Activated T-cell treated with anti-CD3 and anti-CD28 coated beads for 48 hours (primary cell): Measurements from ENCODE around the gene MROH2A.

Experiments
- DNase-seq: peaks from one replicate; pipeline ENCODE4 v3.0.0-alpha.2; 2020; ENCODE audit warnings: low read depth

The MROH2A gene

DNA sequence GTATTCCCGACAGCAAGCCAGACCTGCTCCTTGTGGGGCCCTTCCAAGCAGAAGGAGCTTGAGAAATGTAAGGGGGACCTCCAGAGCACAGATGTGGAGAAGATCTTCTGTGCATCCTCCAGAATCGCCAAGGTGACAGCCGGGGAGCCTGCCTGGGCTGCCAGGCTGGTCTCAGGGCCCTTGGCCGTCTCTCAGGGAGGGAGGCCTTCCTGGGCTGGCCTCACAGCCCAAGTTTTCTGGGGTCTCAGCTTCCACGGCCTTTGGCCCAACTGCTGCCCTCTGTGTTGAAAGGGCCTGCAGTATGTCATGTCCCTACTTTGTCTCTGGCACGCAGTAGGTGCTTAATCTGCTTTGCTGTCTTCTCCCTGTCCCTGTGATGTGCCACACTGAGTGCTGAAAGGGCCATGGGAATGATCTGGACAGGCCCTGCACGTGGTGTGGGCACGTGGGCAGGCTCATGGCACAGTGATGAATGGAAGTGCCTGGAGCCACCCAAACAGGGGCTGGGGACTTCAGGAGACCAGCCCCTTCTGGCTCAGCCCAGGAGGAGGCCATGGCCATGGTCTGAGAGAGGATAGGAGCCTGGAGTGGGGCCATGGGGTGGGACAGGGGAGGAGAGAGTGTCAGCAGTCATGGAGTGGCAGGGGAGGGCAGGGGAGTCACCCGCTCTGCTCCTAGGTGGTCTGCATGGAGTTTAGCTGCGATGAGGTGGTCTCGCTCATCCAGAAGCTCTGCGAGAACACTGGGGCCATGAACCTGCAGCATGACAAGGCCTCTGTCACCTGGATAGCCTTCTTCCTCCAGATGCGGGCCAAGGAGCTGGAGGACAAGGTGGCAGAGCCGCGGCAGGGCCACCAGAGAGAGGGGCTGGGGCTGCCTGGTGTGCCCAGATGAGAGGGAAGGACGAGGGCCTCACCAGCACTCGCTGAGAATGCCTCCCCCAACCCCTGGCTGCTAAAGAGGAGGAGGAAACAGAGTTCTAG, 40.8 kb downstream of the MROH2A start:
- no peak for DNase-seq

DNA sequence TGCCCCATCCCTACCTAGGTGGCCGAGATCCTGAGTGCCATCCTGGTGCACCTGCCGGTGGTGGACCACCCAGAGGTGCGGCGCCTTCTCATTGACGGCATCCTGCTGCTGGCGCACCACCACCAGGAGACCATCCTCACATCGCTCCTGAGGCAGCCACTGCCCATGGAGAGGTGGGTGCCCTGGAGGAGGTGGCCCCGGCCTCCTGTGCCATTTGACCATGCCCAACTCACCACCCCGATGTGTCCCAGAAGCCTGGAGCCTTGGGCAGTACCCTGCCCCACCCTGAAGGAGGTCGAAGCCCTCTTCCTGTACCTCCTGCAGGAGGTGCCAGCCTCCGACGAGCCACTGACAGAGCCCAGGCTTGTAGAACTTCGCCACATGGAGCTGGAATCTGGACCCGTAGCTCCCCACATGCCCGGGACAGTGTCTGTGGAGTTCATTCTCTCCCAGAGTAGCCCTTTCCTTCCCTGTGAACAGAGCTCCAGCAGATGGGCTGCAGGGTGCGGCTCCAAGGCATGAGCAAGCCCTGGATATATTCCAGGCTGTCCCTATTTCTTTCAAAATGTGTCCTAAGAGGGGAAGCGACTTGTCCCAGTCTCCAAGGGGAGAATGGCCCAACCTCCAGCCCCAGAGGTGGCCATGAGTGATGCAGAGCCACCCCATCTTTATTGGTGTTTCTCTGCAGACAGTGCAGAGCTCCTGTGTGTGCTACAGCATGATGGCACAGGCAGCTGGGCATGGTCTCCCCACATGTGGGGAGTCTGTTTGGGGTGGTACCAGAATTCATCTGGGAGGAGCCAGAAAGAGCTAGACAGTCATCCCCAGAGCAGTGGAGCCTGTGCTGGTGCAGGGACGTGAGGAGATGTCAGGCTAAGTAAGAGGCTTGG, 42.0 kb downstream of the MROH2A start:
- no peak for DNase-seq

DNA sequence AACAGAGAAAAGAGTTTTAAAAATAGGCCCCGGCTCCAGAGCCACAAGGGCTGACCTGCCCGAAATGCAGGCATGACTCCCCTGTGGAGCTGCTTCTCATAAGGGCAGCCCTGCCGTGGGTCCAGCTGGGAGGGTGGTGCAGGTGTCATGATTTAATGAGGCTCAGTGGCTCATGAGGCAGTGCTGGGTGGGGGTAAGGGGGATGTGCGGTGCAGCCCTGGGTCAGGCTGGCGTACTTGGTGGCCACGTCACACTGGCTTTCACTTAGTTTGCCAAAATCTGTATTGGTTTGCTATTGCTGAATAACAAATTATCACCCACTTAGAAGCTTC, 42.6 kb downstream of the MROH2A start:
- DNase-seq, result no peak

DNA sequence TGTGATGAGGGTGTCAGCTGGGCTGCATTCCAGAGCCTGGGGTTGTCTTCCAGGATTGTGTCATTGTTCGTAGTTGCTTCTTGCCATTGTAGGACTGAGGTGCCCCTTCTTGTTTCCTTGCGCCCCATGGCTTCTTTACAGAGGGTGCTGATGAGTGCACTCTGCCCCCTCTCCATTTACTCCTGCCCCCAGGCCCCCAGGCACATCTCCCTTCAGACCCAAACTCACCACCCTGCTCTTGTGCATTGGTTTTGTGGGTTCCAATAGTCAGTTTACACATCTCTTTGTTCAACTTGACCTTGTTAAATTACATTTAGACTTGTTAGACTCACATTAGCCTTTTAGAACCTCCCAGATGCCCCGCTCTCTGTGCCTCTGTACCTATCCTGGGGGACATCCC, 43.1 kb downstream of the MROH2A start:
- no peak for DNase-seq

DNA sequence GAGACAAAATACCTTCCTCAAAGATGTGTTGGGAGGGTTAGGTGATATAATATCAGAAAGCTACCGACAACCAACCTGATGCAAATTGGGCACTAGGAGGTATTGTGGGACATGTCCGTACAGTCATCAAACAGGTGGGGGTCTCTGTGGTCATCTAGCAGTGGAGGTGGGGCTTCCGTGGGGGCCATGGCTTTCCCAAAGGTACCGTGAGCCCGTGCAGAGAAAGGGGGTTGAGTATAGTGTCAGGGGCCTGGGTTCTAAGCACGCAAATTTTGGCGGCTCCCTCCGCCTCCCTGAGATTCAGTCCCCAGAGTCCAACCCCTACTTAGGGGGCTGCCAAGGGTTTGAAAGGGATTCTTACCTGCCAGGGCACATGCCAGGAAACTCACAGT, 43.6 kb downstream of the MROH2A start:
- DNase-seq, result no peak

DNA sequence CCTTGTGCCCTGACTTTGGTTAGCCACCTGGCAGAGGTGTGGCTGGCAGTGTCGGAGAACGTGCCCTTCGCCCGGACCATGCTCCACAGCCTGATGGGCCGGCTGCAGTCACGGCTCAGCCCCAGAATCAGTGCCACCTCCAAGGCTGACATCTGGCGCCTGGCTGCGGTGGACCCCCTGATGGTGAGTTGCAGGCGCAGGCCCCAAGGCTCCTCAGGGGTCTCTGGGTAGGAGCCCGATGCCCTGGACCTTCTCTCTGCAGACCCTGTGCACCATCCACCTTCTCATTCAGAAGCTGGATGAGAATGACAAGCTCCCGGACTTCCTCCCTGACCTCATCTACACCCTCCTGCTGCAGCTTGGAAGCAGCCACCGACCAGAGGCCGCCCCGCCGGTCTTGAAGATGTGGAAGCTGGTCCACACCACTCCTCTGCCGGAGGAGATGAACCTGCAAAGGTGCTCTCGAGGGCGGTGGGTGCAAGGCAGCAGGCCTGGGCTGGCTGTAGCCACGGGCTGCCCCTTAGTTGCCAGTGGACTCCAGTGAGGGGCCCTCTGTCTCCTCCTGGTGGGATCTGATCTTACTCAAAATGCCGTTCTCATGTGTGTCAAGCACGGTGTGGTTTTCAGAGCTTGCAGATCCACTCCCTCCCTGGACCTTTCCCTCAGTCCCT, 44.1 kb downstream of the MROH2A start:
- no peak for DNase-seq

DNA sequence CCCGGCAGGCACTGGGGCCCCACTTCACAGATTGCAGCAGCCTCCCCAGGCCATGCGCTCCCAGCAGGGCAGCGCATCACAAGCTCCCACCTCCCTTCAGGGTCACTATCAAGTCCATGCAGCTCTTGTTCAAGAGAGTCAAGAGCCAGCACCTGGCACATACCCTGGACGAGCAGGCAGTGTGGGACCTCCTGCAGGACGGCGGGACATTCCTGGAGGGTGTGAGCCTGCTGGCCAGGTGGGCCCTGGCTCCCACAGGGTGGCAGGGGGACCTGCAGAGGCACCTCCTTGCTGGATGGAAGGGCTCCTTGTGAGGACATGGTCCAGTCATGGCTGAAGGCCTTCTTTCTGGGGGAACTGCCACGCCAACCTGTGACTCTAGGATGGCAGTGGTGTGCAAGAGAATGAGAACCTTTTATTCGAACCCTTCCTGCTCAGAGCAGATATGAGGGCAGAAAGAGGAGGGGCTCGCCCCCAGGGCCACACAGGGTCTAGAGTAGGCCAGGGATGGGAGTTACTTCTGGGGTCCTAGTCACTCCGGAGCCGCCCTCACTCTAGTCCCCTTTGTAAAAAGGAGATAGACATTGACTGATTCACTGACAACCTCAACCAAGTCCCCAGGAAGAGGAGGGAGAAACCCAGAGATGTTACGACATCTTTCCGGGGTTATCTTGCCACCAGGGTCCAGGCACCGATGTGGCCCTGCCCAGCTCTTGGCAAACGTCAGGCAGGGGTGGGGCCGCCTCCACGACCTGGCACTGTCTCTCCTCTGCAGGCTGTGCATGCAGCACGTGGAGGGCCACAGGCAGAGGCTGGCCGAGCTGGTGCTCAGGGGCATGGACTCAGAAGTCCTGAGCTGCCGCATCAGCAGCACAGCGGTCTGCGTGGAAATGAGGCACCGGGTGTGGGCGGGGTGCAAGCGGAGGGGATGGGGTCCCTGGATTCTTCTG, 44.9 kb downstream of the MROH2A start:
- no peak for DNase-seq

DNA sequence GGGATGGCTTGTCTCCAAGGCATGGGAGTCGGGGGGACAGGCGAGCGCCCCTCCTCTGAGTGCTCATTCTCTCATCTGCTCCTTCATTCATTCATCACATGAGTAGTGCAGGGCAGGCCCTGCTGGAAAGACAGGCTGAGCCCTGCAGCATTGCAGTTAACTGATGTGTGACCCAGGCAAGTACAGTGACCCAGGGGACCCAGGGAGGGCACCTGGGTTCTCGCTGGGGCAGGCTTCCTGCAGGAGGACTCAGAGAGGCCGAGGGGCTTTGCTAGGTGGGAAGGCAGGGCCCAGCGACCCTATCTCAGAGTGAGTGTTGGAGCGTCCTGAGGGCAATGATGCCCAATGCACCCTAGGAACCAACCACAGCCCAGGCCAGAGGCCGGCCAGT, 45.6 kb downstream of the MROH2A start:
- no peak for DNase-seq

DNA sequence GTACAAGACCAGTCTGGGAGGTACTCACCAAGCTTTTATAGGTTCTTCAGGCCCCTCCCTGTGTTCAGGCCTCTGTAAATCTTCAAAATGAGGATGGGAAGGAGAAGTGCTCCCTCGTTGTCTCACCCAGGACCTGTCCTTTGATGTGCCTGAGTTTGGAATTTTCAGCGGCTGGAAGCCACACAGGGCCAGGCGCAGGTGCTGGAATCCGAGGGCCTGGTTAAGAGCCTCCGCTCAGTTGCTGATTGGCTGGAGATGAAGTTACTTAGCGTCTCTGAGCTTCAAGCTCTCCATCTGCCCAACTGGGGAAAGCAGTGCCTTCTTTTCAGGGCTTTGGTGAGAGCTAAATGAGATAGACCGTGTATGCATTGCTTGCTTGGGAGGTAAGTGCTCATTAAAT, 46.2 kb downstream of the MROH2A start:
- no peak for DNase-seq

DNA sequence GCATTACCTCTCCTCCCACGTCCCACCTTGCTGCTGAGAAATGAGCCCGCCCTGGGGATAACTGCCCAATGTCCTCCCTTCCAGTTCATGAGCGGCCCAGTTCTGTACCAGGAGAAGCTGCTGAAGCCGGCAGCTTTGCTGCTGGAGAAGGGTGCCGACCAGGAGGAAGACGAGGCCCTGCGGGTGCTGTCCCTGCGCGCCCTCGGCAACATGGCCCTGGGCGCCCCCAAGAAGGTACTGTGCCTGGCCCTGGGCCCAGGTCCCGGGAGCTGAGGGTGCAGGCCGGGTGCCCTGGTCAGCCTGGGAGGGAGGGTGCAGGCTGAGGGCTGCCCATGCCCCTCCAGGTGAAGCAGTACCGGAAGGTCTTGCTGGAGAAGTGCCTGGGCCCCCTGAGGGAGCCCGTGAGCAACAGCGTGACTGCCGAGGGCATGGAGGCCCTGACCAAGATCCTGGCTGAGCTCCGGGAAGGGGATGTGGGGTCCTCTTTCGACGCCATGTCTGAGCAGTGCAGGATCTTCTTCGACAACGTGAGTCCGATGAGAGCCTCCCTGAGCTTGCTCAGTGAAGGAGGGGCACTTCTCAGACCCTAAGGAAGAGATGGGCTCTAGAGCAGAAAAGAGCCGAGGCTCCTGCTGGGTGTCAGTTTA, 50.5 kb downstream of the MROH2A start:
- no peak for DNase-seq

DNA sequence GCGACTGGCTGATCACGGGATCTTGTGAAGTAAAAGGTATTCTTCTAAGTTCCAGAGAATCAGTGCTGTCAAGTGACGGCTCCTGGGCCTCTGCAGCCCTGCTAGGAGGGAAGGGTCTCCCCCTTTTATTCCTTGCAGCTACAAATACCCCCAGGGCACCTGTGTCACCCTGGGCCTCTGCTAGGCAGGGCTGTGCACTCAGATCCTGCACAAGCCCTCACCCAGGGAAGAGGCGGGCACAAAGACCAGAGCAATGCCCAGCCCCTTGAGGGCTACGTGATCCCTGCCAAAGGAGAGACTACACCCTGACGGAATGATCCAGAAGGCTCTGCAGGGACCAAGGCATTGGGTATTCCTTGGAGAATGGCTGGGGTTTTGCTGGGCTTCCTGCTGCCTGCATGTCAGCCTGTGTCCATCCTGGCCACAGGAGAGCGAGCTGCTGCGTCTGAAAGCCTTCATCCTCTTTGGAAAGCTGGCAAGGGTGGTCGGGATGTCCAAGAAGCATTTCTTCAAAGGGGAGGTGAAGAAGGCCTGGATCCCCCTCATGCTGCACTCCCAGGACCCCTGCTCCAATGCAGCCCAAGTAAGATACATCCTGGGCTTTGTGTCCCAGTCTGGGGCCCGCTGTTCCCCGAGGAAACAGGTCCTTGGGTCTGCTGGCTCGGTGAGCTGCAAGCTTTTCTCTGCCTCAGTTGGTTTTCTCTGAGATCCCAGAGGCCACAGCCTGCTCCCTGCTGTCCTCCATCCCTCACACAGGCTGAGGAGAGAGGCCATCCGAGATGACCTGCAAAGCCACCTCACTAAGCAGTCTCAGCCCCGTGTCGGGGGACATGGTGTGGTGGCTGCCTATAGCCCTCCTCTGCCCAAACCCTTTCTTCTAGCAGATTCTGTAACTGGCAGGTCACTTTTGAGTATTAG, 51.3 kb downstream of the MROH2A start:
- DNase-seq, result no peak

DNA sequence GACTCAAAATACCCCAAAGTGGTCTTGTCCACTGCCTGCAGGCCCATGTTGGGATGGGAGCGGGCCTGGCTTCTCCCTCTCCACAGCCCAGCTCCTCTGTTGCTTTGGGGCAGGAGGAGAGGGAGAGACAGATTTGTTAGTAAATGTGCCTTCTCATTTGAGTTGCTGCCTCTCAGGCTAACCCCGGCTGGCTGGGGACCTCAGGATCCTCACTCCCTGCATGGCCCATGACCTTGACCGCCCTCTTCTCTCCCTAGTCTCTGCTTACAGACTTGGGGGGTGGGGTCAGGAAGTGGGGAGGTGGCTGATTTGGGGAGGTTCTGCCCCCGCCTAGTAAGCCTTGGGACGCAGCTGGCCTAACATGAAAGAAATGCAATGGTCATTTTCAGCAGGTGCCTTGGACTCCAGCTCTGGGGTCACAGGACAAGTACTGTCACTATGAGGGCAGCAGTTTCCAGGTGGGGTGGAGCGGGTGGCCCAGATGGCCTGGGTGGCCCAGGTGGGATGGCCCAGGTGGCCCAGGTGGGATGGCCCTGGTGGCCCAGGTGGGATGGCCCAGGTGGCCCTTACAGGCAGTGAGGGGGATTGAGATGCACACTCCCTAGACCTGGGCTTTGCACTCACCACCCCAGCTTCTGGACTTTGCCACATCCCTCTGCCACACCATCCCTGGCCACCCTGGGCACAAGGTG, 52.1 kb downstream of the MROH2A start:
- DNase-seq, result no peak

DNA sequence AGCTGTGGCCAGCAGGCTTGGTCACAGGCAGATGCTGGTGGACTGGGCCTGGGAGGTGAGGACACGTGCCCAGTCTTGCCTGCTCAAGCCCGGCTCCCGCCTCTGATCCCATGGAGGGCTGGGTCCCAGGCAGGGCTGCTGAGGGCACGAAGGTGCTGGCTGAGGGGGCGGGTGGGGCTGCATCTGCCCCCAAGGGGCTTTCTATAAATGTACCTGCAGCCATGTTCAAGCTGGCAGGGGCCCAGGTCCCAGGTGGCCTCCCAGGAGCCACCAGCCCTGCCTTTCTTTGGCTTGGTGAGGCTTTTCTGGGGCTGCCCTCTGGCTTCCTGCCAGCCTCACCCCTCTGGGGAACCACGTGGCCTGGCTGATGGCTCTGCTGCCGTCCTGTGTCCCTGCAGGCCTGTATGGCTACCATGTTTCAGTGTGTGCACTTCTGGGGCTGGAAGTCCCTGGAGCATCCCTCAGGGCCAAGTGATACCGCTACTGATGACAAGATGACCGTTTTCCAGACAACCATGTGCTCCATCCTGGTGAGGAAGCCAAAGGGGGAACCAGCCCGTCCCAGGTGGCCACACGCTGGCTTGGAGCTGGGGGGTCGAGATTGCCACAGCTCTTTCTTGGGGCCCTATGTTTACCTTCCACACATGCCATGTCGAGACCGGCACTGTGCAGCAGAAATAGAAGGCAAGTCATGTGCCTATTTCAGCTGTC, 53.0 kb downstream of the MROH2A start:
- no peak for DNase-seq

DNA sequence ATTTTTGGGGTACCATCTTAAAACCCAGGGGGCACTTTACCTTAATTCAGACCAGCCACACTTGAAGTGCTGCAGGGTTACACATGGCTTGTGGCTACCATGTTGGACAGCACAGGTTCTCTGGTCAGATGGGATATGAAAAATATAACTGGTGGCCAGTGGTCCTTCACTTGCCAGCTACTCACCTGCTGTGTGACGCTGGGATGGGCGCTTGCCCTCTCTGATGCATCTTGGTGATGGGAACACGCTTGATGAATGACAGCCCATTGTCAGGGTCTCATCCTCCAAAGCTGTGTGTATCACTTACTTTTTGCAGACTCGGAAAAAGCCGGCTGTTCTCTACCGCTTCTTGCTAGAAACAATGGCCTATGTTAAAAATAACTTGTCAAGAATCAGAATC, 53.7 kb downstream of the MROH2A start:
- DNase-seq, result no peak

DNA sequence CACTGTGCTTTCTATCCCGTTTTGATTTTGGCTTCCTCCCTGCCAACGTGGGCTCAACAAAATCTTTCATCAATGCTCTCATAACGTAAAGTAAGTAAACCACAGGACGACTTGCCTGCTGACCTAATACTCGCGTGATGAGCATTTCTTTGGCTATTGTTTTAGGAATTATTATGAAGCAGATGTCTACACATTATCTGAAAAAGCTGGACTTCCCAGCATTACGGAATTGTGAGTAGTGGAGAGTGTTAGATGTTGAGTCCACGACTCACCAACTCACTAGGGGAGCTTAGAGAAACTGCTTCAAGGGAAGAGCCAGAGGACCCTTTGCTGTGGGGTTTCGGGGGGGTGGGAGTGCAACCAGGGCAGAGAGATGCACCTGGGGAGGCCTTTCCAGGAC, 54.3 kb downstream of the MROH2A start:
- no peak for DNase-seq

DNA sequence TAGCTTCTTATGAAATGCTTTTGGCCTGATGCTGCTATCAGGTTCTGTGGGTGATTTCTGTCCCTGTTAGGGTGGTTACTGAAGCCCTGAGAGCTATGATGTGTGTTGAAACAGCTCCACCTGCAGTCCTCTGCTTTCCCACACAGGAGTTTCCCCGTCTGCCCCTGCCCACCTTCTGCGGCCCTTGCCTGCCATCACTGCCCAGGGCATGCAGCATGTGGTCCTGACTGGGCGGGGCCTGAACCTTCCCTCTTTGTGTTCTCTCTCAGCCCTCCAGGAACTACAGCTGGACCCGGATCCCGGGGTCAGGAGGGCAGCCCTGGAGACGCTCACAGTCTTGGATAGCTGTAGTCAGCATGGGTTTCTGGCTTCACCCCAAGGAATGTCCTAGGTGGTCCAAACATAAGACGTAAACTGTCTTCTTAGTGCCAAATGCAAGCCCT, 54.8 kb downstream of the MROH2A start:
- no peak for DNase-seq

DNA sequence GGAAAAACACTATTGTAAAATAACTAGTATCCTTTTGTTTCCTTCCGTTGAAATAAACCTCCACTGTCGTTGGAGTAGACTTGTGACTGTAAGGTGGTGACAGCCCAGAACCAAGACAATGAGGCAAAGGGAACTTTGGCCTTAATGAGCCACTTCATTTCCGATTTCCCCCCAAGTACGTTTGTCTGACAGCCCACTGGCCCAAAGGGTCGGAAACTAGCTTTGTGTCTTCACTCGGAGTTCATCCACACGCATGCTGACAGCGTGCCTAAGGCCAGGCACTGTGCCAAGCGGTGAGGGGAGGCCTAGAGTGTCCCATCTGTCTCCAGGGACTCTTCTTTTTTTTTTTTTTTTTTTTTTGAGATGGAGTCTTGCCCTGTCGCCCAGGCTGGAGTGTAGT, 55.2 kb downstream of the MROH2A start:
- no peak for DNase-seq
